ENCODE measurements around the gene AEBP1. TPM values are rescaled to one million over a fixed set of nuclear protein-coding genes. Genes with fewer than 3 reads are reported as not detected.

Gene AEBP1
- total RNA-seq, 2 donors from 2014 or later, result 39.2 to 51.9 TPM

DNA sequence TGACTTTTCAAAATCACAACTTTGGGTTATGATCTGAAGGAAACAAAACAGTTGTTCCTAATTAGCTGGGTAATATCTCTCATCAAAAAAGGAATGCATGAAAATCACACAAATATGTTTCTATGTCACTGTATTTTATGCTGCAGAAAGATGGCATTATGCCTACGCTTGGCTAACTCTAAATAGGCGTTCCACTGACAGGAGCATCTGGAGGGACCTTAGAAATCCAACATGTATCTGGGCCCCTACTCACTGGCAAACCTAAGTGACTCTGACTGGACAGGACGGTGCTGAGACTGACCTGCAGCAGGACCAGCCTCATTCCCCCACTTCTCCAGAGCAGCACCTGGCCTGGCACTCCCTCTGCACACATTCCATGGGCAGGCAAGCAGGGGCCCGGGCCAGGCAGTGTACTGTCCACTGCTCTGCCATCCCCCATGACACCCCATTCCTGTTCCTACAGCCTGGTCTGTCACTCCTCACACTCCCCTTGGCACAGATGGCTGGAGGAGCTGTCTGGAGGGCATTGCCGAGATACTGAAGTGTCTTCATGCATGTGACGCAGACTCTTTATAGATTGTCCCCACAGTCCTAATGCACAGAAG is 39.6 kb downstream of the AEBP1 start:
- no peaks in the 10 kb centered on the region for H3K9me3 ChIP-seq
- no peak for TF ChIP-seq POLR2A (IDR thresholded peaks at IDR 0.05)
- TF ChIP-seq, protein P1, sequence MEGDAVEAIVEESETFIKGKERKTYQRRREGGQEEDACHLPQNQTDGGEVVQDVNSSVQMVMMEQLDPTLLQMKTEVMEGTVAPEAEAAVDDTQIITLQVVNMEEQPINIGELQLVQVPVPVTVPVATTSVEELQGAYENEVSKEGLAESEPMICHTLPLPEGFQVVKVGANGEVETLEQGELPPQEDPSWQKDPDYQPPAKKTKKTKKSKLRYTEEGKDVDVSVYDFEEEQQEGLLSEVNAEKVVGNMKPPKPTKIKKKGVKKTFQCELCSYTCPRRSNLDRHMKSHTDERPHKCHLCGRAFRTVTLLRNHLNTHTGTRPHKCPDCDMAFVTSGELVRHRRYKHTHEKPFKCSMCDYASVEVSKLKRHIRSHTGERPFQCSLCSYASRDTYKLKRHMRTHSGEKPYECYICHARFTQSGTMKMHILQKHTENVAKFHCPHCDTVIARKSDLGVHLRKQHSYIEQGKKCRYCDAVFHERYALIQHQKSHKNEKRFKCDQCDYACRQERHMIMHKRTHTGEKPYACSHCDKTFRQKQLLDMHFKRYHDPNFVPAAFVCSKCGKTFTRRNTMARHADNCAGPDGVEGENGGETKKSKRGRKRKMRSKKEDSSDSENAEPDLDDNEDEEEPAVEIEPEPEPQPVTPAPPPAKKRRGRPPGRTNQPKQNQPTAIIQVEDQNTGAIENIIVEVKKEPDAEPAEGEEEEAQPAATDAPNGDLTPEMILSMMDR (IDR thresholded peaks at IDR 0.05), result no peak
- no peak for ATAC-seq
- DNase-seq, result peak in 2 of 4 donors; percentile 4 to 8
- H3K4me1 ChIP-seq, result peaks cover 22% of the 10 kb centered on the region
- H3K4me3 ChIP-seq, result no peak overlapping the region
- WGBS, 2 donors, result 50 to 69% methylated on average over 5 to 6 of the region's 6 CpGs
- H3K27me3 ChIP-seq, result no peaks in the 10 kb centered on the region
- no peak overlapping the region for H3K27ac ChIP-seq
- intact Hi-C loops (cut with DNase I), result no loop called here
- H3K36me3 ChIP-seq (replicated peaks in 1 of 2; ENCODE audit: insufficient read depth in 1 of 2, low read depth in 2 of 2), result no peaks in the 10 kb centered on the region

DNA sequence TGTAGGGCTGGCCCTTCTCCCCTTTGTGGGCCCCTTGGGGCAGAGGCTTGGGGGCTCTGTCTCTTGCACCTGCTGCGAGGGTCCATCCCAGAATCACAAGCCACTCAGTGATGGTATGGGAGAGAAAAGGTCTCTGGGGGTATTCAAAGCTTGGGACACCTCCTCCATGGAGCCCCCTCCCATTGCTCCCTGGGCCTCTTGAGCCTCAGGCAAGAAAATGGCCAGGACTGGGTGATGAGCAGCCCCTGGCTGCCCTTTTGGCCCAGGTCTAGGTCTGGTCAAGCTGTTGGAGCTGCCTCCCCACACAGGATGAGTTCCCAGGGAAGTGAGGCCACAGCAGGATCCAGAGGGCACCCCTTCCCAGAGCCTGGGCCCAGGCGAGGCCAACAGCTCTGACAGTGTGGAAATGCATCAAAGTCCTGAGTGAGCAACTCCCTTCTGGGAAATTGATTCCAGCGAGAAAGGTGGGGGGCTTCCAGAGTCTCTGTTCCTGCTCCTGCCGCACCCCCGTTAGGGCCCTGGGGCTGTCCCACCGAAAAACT is 40.4 kb downstream of the AEBP1 start:
- WGBS, 2 donors, result 78 to 88% methylated on average over 2 to 6 of the region's 6 CpGs
- H3K36me3 ChIP-seq (replicated peaks in 1 of 2; ENCODE audit: insufficient read depth in 1 of 2, low read depth in 2 of 2), result no peaks in the 10 kb centered on the region
- no peaks in the 10 kb centered on the region for H3K27me3 ChIP-seq
- no peak for ATAC-seq
- no peak overlapping the region for H3K4me3 ChIP-seq
- intact Hi-C loops (cut with DNase I), result no loop called here
- H3K27ac ChIP-seq, result no peak overlapping the region
- H3K9me3 ChIP-seq, result no peaks in the 10 kb centered on the region
- DNase-seq, result peak in 1 of 4 donors; percentile 6
- H3K4me1 ChIP-seq, result peaks cover 22% of the 10 kb centered on the region
- TF ChIP-seq, protein P1 (IDR thresholded peaks at IDR 0.05), result no peak
- no peak for TF ChIP-seq POLR2A (IDR thresholded peaks at IDR 0.05)

DNA sequence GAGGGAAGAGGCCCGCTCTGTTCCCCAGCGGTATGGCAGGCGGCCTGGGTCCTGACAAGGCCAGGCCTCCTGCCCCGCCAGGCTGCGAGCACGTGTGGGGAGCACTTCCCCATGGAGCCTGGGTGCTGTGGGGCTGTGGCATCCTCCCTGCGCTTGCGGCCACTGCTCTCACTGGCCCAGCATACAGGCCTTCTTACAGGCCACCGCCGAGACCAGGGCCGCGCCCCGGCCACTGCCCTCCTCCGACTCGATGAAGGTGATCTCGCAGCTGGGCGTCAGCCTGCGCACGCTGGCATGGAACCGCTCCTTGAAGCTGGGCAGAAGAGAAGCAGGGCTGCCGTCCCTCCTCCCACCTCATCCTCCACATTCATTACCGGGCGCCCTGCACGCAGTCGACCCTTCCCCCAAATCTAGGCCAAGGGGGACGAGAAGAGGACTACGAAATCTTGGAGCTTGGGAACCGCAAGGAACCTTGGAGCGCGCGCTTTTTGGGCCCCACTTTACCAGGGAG is 40.9 kb downstream of the AEBP1 start:
- H3K27ac ChIP-seq, result no peak overlapping the region
- H3K27me3 ChIP-seq, result no peaks in the 10 kb centered on the region
- no peaks in the 10 kb centered on the region for H3K36me3 ChIP-seq (replicated peaks in 1 of 2; ENCODE audit: insufficient read depth in 1 of 2, low read depth in 2 of 2)
- peak in 1 of 4 donors; percentile 11 for DNase-seq
- no peak for ATAC-seq
- H3K4me1 ChIP-seq, result peaks cover 22% of the 10 kb centered on the region
- TF ChIP-seq POLR2A (IDR thresholded peaks at IDR 0.05), result no peak
- TF ChIP-seq, protein P1 (IDR thresholded peaks at IDR 0.05), result no peak
- 78 to 86% methylated on average over 17 to 23 of the region's 31 CpGs for WGBS, 2 donors
- H3K4me3 ChIP-seq, result no peak overlapping the region
- intact Hi-C loops (cut with DNase I), result no loop called here
- no peaks in the 10 kb centered on the region for H3K9me3 ChIP-seq

DNA sequence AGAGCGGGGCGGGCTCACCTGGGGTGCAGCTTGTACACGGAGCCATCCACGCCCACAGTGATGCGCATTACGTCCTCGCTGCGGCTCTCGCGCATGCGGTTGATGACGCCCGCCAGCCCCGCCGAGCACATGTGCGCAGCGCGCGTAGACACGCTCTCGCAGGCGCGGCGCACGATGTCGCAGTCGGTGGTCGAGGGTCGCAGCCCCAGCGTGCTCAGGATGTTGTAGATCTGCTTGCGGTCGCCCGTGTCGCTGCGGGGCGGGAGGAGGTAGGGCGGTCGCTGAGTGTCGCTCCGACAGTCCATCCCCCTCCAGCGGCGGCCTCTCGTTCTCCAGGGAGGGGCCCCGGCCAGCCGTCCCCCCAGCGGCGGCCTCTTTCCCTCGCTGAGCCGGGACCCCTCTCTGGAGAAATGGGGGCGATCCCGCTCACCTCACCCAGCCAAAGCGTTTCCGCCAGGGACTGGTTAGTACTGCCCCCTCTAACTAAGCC is 41.4 kb downstream of the AEBP1 start:
- Histone ChIP-seq H3K36me3 (replicated peaks in 1 of 2; ENCODE audit: insufficient read depth in 1 of 2, low read depth in 2 of 2) (no peaks in the 10 kb centered on the region), H3K9me3 (no peaks in the 10 kb centered on the region), H3K4me1 (peaks cover 22% of the 10 kb centered on the region), H3K27me3 (no peaks in the 10 kb centered on the region), H3K27ac (no peak overlapping the region), H3K4me3 (no peak overlapping the region)
- DNase-seq (no peak), ATAC-seq (no peak)
- TF ChIP-seq, protein P1 (IDR thresholded peaks at IDR 0.05), result no peak
- TF ChIP-seq POLR2A (IDR thresholded peaks at IDR 0.05), result no peak
- intact Hi-C loops (cut with DNase I), result no loop called here
- WGBS, 2 donors, result 27 to 50% methylated on average over 7 to 53 of the region's 53 CpGs
